ENCODE data around the gene PCED1B. TPM values are rescaled to one million over a fixed set of nuclear protein-coding genes. Genes with fewer than 3 reads are reported as not detected.

PCED1B gene
- total RNA-seq, 2 donors from 2014 or later = 0.87 to 46.9 TPM

GRCh38 chr12:47209014-47209413 is 129.6 kb downstream of the PCED1B start:
- H3K9me3 ChIP-seq = no peaks in the 10 kb centered on the region
- intact Hi-C loops (cut with DNase I) = no loop called here
- H3K27me3 ChIP-seq (replicated peaks; ENCODE audit: insufficient read depth) = no peaks in the 10 kb centered on the region
- TF ChIP-seq CTCF (IDR thresholded peaks at IDR 0.05) (no peak), POLR2A (IDR thresholded peaks at IDR 0.05) (no peak), POLR2AphosphoS5 (IDR thresholded peaks at IDR 0.05) (no peak)
- no peak for DNase-seq (ENCODE audit: low spot score)
- no peaks in the 10 kb centered on the region for H3K36me3 ChIP-seq
- H3K27ac ChIP-seq = no peak overlapping the region
- WGBS = 83% methylated on average over 6 of the region's 6 CpGs
- no peak overlapping the region for H3K4me3 ChIP-seq
- H3K4me1 ChIP-seq (replicated peaks) = no peaks in the 10 kb centered on the region

- Histone ChIP-seq H3K27ac (no peak overlapping the region), H3K27me3 (replicated peaks; ENCODE audit: insufficient read depth) (no peaks in the 10 kb centered on the region), H3K4me1 (replicated peaks) (no peaks in the 10 kb centered on the region), H3K9me3 (no peaks in the 10 kb centered on the region), H3K36me3 (no peaks in the 10 kb centered on the region), H3K4me3 (no peak overlapping the region)
- 96% methylated on average over 4 of the region's 4 CpGs for WGBS
- DNase-seq (ENCODE audit: low spot score) = no peak
- intact Hi-C loops (cut with DNase I) = no loop called here
- TF ChIP-seq POLR2AphosphoS5 (IDR thresholded peaks at IDR 0.05) (no peak), CTCF (IDR thresholded peaks at IDR 0.05) (no peak), POLR2A (IDR thresholded peaks at IDR 0.05) (no peak)
Observed at GRCh38 chr12:47210776-47211175, 131.4 kb downstream of the PCED1B start.

- Histone ChIP-seq H3K9me3 (no peaks in the 10 kb centered on the region), H3K4me1 (replicated peaks) (no peaks in the 10 kb centered on the region), H3K27me3 (replicated peaks; ENCODE audit: insufficient read depth) (no peaks in the 10 kb centered on the region), H3K36me3 (no peaks in the 10 kb centered on the region), H3K4me3 (no peak overlapping the region), H3K27ac (no peak overlapping the region)
- no peak for DNase-seq (ENCODE audit: low spot score)
- TF ChIP-seq POLR2A (IDR thresholded peaks at IDR 0.05) (no peak), CTCF (IDR thresholded peaks at IDR 0.05) (no peak), POLR2AphosphoS5 (IDR thresholded peaks at IDR 0.05) (no peak)
- intact Hi-C loops (cut with DNase I) = no loop called here
Observed at GRCh38 chr12:47212701-47213039, 133.2 kb downstream of the PCED1B start.

GRCh38 chr12:47213396-47213795 is 134.0 kb downstream of the PCED1B start:
- H3K4me3 ChIP-seq = no peak overlapping the region
- H3K4me1 ChIP-seq (replicated peaks) = no peaks in the 10 kb centered on the region
- 66% methylated on average over 3 of the region's 3 CpGs for WGBS
- no peaks in the 10 kb centered on the region for H3K9me3 ChIP-seq
- H3K27me3 ChIP-seq (replicated peaks; ENCODE audit: insufficient read depth) = no peaks in the 10 kb centered on the region
- no peak for DNase-seq (ENCODE audit: low spot score)
- intact Hi-C loops (cut with DNase I) = no loop called here
- H3K27ac ChIP-seq = no peak overlapping the region
- no peaks in the 10 kb centered on the region for H3K36me3 ChIP-seq
- no peak for TF ChIP-seq CTCF (IDR thresholded peaks at IDR 0.05)
- TF ChIP-seq POLR2AphosphoS5 (IDR thresholded peaks at IDR 0.05) = no peak
- TF ChIP-seq POLR2A (IDR thresholded peaks at IDR 0.05) = no peak

- TF ChIP-seq POLR2AphosphoS5 (IDR thresholded peaks at IDR 0.05) = no peak
- TF ChIP-seq CTCF (IDR thresholded peaks at IDR 0.05) = no peak
- no peak for TF ChIP-seq POLR2A (IDR thresholded peaks at IDR 0.05)
- H3K4me3 ChIP-seq = no peak overlapping the region
- H3K27ac ChIP-seq = no peak overlapping the region
- no peaks in the 10 kb centered on the region for H3K27me3 ChIP-seq (replicated peaks; ENCODE audit: insufficient read depth)
- no peaks in the 10 kb centered on the region for H3K9me3 ChIP-seq
- H3K36me3 ChIP-seq = no peaks in the 10 kb centered on the region
- WGBS = 63% methylated on average over 3 of the region's 3 CpGs
- no peak for DNase-seq (ENCODE audit: low spot score)
- H3K4me1 ChIP-seq (replicated peaks) = no peaks in the 10 kb centered on the region
- intact Hi-C loops (cut with DNase I) = no loop called here
Observed at GRCh38 chr12:47214001-47214619, 134.7 kb downstream of the PCED1B start.
